GM21367 (cell line): ENCODE results near the gene FLT1.

Experiments
- ATAC-seq: cut with Tn5 transposase; IDR thresholded peaks from one replicate; pipeline ENCODE4 v1.9.1; 2021; ENCODE audit not compliant: unreplicated experiment

FLT1 gene

GRCh38 chr13:28355046-28355821, 139.7 kb downstream of the FLT1 start:
- ATAC-seq = no peak

- no peak for ATAC-seq
Observed at GRCh38 chr13:28353679-28354078, 141.2 kb downstream of the FLT1 start.

DNA sequence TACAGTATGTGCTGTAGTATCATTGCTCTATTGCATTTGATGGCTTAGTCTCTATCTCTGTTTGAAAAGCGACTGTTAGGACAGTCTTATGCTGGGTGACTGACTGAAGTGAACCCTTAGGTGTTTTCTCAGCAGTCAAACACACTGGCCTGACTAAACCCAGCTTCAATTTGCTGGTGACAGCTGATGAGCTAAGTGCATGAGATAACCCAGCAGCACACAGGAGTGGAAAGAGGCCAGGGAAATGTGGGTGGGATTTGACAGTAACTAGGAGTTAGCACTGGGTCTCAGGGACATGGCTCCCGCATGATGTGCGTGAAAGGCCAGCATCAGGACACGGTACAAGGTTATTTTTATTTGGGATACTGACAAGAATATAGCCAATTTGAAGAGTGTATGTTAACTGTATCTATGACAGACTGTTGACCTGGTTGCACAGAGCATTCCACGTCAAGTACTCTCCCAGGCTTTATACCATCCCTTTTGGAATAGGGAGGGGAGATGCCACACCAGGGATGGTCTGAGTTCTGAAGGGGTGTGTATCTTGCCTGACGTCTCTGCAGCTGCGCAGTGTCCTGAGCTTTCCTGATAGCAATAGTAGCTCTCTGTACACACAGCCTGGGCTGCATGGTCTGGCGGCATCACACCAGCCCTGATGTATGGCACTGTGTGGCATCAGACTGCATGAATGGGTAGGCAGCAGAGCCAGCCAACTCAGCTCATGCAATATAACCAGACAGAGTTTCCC, 144.8 kb downstream of the FLT1 start:
- ATAC-seq = no peak

- no peak for ATAC-seq
Observed at GRCh38 chr13:28349371-28349770, 145.6 kb downstream of the FLT1 start.

DNA sequence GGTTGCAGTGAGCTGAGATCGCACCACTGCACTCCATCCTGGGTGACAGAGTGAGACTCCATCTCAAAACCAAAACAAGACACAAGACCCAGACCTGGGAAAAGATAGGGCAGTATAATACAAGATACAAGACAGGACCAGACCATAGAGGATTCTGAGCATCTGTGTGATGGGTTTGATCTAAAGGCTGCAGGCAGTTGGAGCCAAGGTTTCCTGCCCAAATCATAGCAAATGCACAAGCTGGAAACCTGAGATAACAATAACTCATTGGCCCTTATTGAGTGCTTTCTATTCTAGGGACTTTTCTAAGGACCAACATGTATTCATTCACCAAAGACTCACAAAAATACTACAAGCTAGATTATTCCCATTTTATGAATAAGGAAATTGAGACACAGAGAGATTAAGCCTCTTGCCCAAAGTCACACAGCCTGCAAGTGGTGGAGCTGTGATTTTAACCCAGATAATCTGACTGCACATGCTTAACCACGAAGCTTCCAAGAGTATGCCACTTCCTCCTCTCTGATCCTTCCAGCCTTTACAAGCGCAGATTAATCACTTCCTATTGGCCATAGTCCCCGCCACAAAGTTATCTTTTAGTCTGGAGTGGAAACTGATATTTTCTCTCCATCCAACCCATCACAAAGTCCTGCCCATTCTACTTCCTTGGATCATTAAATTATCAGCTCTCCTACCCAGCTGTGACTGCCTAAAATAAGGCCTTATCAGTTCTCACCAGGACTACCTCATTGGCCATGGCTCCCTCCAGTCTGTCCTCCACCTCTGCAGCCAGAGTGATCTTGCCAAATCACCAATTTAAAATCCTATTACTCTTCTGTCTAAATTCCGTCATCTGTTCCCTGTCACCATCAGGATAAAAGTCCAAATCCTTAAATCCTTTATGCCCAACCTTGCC, 147.2 kb downstream of the FLT1 start:
- no peak for ATAC-seq

GRCh38 chr13:28346154-28346553, 148.8 kb downstream of the FLT1 start:
- no peak for ATAC-seq

DNA sequence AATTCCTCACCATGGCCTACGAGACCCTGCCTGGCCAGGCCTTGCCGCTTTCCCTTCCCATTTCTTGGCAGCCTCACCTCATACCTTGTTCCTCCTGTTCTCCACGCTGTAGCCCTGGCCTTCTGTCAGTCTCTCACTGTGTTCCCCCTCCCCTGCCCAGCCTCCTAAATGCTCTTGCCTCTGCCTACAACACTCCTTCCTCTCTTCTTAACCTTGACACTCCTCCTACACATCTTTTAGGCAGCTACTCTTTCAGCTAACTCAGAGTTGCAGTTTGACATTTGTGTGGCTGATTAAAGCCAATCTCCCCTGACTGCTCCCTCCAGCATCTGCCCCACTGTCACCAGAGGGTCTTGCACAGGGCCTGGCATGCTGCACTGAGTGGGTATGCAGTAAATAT, 150.8 kb downstream of the FLT1 start:
- no peak for ATAC-seq

DNA sequence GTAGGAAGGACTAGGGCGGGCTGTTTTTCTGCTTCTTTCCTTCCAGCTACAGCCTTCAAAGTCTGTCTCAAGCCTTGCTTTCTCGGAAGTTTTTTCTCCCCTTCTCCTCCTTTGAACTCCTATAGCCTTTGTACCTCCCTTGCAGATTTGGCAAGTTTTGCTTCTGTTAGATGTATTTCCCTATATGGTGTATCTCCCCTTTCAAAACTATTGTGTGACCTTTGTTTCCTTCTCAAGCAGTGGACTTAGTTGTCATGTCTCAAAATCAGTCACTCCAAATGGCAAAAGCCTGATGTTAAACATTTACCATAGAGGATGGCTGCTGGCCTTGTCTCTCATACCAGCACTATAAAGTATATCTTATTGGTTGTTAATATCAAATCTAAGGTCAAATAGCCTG, 152.7 kb downstream of the FLT1 start:
- no peak for ATAC-seq

DNA sequence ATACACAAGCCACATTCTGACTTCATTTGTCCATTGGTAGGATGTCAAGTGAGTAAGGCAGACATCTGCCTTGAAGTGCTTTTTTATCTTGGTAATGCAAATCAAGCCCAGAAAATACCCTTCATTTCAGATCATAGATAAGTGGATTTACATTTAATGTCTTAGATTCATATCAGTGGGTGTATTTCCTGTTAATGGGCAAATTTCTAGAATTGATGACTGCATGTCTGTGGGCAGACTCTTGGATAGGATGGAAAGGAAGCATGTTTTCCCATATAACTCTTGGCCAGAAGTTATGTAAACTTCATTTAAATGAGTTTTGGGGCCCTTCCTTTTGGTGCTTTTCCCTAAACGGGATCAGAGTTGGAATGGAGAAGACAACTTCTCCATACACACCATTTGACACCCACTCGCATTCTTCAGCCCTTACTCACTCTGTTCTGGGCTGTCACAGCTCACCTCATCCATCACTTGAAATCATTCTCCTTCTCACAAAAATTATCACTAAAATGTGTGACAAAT, 154.6 kb downstream of the FLT1 start:
- ATAC-seq = no peak

- ATAC-seq = no peak
Observed at GRCh38 chr13:28339419-28339818, 155.5 kb downstream of the FLT1 start.

GRCh38 chr13:28338742-28339141, 156.2 kb downstream of the FLT1 start:
- ATAC-seq = no peak

GRCh38 chr13:28338006-28338574, 156.8 kb downstream of the FLT1 start:
- ATAC-seq = no peak

GRCh38 chr13:28337166-28338005, 157.5 kb downstream of the FLT1 start:
- ATAC-seq = no peak

GRCh38 chr13:28336193-28336657, 158.7 kb downstream of the FLT1 start:
- no peak for ATAC-seq

DNA sequence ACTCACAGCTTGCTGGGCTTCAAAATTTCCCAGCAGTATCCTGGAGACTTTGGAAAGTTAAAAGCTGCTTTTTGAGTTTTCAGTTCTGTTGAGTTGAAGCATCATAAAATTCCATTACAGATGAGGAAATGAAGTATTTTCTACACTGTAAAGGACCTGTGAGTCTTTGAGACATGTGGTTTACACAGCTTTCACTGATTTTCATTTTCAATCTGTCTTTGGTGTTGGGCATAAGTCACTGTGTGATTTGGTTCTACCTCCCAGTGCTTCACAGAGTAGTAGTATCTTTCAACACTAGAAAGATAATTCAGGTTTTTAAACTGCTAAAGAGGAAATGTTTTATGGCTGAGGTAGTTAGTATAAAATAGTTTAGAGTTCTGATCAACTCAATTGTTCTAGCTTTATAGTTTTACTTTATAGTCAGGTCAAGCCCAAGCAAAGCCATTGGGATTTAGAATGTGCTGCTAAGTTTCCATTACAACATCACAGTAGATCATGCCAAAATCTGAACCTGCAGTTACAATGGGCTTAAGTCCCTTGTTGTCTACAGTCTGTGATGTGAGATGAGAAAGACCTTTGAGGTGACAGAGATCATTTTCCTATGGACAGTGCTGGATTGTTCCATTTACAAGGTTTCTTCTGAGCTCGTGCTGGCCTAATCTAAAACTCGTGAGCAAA, 161.6 kb downstream of the FLT1 start:
- no peak for ATAC-seq

DNA sequence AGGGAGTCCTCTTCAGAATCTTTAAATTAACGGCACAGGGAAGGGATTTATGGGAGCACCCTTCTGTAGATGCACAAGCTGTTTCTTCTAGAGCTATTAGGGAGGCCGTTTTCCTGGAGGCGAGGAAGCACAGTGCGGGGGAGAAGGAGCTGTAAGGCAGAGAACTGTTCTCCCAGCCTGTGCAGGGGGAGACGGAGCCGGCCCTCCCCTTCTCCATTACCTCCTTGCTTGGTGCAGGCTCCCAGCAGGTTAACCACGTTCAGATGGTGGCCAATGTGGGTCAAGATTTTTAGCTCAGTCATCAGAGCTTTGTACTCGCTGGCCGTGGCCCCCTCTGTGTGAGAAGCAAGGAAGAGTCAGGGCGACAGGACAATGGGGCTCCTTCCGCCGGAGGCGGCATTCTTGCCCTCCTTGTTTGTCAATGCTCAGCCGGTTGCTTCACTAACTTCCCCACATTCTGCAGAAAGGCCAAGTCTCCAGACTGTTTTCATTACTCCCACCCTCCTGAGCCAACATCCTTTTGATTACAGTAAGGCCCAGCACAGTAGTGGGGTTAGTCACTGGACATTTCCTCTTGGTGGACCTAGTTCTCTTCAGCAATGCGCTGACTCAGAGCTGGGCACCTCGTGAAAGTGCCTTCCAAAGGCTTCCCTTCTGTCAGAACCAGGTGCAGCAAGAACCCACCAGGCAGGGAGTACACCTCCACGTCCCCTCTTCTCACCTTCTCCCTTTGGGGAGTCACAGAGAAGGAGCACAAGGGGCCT, 165.4 kb downstream of the FLT1 start:
- no peak for ATAC-seq

DNA sequence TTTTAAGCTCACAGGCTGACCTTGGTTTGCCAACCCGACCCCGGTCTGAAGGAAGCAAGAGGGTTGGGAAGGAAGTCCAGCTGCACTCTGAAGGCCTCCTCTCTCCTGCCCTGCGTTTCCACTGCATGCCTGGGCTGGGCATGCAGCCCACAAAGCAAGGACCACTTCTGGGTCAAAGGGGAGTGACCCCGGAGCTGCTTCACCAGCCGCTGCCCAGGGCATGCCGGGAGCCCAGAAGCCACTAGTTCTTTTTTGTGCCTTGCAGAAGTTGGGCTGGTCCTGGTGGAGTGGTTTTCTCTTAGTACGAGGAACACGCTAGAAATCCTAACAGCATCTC, 166.7 kb downstream of the FLT1 start:
- no peak for ATAC-seq

DNA sequence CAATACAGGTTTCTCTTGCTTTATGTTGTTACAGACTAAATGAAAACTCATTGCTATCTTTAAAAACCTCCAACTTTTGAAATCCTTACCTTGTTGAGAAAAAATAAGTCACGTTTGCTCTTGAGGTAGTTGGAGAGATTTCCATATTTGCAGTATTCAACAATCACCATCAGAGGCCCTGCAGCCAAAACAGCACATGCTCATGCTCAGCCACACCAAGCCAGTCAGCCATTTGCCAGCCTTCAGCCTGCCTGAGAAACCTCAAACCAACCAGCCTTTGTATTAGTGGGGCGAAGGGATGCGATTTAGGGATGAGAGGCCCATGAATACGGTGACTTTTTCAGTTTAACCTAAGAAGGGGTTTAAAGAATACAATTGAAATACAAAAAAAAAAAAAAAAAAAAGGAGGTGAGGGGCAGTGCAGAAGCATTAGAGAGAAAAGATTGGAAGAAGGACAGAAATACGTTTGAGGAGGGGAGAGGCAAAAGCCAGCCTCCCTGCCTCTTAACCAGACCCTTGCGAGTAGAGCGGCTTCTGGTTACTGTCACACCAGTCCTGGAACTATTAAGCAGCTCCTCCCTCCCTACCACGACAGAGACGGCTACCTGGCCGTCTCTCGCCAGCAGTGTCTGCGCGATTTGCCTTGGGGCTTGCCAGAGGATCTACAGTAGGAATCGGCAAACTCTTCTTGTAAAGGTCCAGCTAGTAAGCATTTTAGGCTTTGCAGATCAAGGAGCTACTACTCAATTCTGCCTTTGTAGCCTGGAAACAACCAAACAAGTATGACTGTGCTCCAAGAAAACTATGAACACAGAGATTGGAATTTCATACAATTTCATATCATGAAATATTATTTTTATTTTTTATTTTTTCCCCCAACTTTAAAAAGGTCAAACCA, 167.3 kb downstream of the FLT1 start:
- ATAC-seq = no peak
